ENCODE results near the gene TNFRSF14.

The TNFRSF14 gene

DNA sequence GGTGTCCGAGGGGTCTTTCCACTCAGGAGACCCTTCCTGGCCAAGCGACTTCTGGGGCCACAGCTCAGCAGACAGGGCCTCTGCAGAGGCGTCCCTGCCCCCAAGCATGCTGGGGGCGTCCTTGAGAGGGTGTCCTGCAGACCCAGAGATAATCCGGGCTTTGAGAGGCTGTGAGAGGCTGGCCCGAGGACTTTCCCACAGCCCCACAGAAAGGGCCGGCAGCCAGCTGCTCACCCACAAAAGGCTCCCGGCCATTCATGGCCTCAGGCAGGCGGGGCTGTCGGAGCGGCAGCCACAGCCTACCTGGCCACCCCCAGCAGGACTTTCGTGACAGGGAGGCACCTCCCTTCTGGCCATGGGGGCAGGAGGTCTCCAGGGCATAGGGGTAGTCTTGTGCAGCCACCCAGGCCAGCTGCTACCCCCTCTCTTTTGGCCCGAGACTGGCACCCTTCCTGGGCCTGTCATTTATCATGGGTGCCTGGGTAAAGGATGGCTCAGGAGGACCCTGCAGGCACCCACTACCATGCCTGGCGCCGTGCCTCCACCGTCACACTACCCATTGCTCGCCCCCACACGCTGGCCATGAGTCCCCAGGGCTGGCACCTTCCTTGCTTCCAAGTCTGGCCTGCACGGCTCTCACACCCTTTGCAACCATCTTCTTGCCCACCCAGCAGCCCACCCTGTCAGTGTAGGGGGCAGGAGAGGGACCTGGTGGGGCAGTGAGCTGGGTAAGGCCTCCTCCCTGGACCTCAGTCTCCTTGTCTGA lies 11.1 kb upstream of the TNFRSF14 start:
- Histone ChIP-seq H2AK5ac (ENCODE audit: low read depth, low read length) (peak overlapping the region; percentile 100), H3K79me1 (ENCODE audit: low read depth, low read length) (peaks cover 21% of the 10 kb centered on the region), H3K4me3 (ENCODE audit: low read length in 2 of 2) (peak overlapping the region in 1 of 2 donors; percentile 16), H2BK120ac (ENCODE audit: low read depth, low read length) (peak overlapping the region; percentile 100), H4K8ac (ENCODE audit: low read depth, low read length) (no peak overlapping the region), H2BK12ac (ENCODE audit: low read length) (peak overlapping the region; percentile 100), H3K4ac (ENCODE audit: low read length) (peak overlapping the region; percentile 98), H3K23ac (ENCODE audit: low read depth, low read length, poor library complexity) (peak overlapping the region; percentile 91), H3K14ac (ENCODE audit: low read length) (peak overlapping the region; percentile 92), H2BK15ac (ENCODE audit: low read length) (peak overlapping the region; percentile 94), H3K4me1 (ENCODE audit: control insufficient read depth in 2 of 2, insufficient read depth in 1 of 2, low read depth in 1 of 2, low read length in 2 of 2) (peaks cover 61 to 71% of the 10 kb centered on the region in 2 donors), H4K91ac (ENCODE audit: low read depth, low read length, poor library complexity) (peak overlapping the region; percentile 97), H3K27ac (replicated peaks; ENCODE audit: low read length) (peak overlapping the region; percentile 99), H2AFZ (ENCODE audit: low read length) (peak overlapping the region; percentile 30), H3K9ac (ENCODE audit: low read depth, low read length, poor library complexity) (peak overlapping the region; percentile 88), H3K4me2 (ENCODE audit: insufficient read depth, low read length, poor library complexity, severe bottlenecking) (peak overlapping the region; percentile 86), H3K36me3 (replicated peaks in 1 of 2; ENCODE audit: control insufficient read depth in 2 of 2, insufficient read depth in 2 of 2, low read length in 2 of 2) (no peaks in the 10 kb centered on the region), H3K27me3 (ENCODE audit: control insufficient read depth in 3 of 3, insufficient read depth in 3 of 3, low read depth in 1 of 3, low read length in 3 of 3) (peaks cover 0 to 4% (median 0%) of the 10 kb centered on the region in 3 experiments), H2BK5ac (ENCODE audit: low read length) (peak overlapping the region; percentile 100), H3K18ac (ENCODE audit: low read length) (peak overlapping the region; percentile 100), H3K9me3 (replicated peaks in 1 of 2; ENCODE audit: control insufficient read depth in 2 of 2, insufficient read depth in 1 of 2, low read depth in 1 of 2, low read length in 2 of 2) (no peaks in the 10 kb centered on the region)
- DNase-seq (ENCODE audit: low spot score): peak; percentile 78
- no CpG with 5 or more reads among the region's 19 CpGs for WGBS, 2 donors (ENCODE audit: extremely low coverage in 2 of 2, insufficient read length in 2 of 2, insufficient replicate concordance in 1 of 2)

DNA sequence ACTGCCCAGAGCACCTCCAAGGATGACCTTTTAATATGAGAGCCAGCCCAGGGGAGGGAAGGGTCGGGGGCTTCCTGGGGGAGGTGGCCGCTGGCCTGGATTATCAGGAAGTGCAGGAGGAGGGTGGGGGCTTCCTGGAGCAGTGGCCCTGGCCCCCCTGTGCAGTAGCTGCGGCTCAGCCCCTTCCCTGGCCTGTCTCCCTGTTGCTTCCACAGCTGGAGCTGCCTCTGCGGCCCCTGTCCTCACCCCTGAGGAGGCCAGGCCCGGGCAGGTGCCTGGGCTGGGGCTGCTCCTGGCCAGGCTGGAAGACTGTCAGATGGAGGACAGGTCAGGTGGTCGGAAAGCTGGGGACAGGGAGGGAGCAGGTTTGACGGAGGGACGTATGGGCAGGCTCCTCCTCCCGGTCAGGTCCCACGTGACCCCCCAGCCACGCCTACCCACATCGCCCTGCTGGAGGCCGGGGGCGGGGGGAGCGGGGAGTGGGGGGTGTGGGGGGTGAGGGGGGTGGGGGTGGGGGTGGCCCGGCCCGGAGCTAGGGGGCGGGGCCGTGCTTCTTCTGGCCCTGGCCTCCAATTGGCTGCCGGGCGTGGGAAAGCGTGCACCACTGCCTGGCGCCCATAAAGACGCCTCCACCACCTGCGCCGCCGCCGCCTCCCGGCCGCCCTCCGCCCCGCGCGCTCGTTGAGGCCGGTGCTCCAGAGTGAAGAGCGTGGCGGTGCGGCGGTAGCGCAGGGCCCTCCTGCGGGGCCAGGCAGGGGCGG lies 10.2 kb upstream of the TNFRSF14 start:
- Histone ChIP-seq H3K14ac (ENCODE audit: low read length) (peak overlapping the region; percentile 97), H3K79me1 (ENCODE audit: low read depth, low read length) (peaks cover 21% of the 10 kb centered on the region), H3K4me2 (ENCODE audit: insufficient read depth, low read length, poor library complexity, severe bottlenecking) (peak overlapping the region; percentile 86), H3K4me1 (ENCODE audit: control insufficient read depth in 2 of 2, insufficient read depth in 1 of 2, low read depth in 1 of 2, low read length in 2 of 2) (peaks cover 57 to 67% of the 10 kb centered on the region in 2 donors), H3K9me3 (replicated peaks in 1 of 2; ENCODE audit: control insufficient read depth in 2 of 2, insufficient read depth in 1 of 2, low read depth in 1 of 2, low read length in 2 of 2) (no peaks in the 10 kb centered on the region), H2BK120ac (ENCODE audit: low read depth, low read length) (peak overlapping the region; percentile 100), H3K9ac (ENCODE audit: low read depth, low read length, poor library complexity) (peak overlapping the region; percentile 98), H3K27ac (replicated peaks; ENCODE audit: low read length) (peak overlapping the region; percentile 99), H3K27me3 (ENCODE audit: control insufficient read depth in 3 of 3, insufficient read depth in 3 of 3, low read depth in 1 of 3, low read length in 3 of 3) (peaks cover 0 to 4% (median 0%) of the 10 kb centered on the region in 3 experiments), H2BK15ac (ENCODE audit: low read length) (peak overlapping the region; percentile 100), H3K18ac (ENCODE audit: low read length) (peak overlapping the region; percentile 100), H3K4me3 (ENCODE audit: low read length in 2 of 2) (peak overlapping the region; percentile 39 to 91), H3K4ac (ENCODE audit: low read length) (peak overlapping the region; percentile 98), H2BK5ac (ENCODE audit: low read length) (peak overlapping the region; percentile 100), H2BK12ac (ENCODE audit: low read length) (peak overlapping the region; percentile 98), H4K8ac (ENCODE audit: low read depth, low read length) (peak overlapping the region; percentile 43), H3K36me3 (replicated peaks in 1 of 2; ENCODE audit: control insufficient read depth in 2 of 2, insufficient read depth in 2 of 2, low read length in 2 of 2) (no peaks in the 10 kb centered on the region), H2AFZ (ENCODE audit: low read length) (peak overlapping the region; percentile 77), H4K91ac (ENCODE audit: low read depth, low read length, poor library complexity) (peak overlapping the region; percentile 97), H2AK5ac (ENCODE audit: low read depth, low read length) (peak overlapping the region; percentile 100), H3K23ac (ENCODE audit: low read depth, low read length, poor library complexity) (peak overlapping the region; percentile 97)
- no CpG with 5 or more reads among the region's 43 CpGs for WGBS, 2 donors (ENCODE audit: extremely low coverage in 2 of 2, insufficient read length in 2 of 2, insufficient replicate concordance in 1 of 2)
- DNase-seq (ENCODE audit: low spot score): peak; percentile 91

DNA sequence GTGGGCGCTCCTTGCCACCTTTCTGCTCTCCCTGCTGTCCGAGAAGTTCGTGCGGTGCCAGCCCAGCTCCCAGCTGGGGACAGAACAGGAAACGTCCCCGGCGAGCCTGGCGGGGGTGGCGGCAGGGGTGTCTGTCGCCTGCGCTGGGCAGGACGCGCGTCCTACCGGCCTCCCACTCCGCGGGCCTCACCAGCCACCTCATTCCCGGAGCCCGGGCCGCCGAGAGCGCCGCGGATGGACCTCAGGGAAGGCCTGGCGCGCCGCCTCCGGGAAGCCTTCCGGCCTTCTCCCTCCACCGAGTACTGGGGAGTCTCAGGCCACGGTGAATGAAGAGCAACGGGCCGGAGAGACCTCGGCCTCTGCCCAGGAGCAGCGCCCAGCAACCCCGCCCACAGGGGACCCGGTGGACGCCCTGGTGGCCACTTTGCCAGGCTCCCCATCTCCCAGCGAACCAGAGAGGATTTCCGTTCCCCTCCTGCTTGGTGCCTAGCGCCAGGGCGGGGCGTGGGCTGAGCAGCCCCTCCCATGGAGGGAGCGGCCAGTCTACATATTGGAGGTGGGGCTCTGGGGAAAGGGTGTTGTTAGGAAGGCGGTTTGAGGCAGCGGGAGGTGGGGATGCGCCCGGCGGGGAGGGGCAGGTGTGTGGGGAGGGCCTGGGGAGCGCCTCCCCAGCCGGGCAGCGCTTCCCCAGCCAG lies 9.5 kb upstream of the TNFRSF14 start:
- peak overlapping the region; percentile 97 for H3K14ac ChIP-seq (ENCODE audit: low read length)
- peak overlapping the region; percentile 77 for H2AFZ ChIP-seq (ENCODE audit: low read length)
- peak overlapping the region; percentile 95 for H3K4ac ChIP-seq (ENCODE audit: low read length)
- peak; percentile 70 for DNase-seq (ENCODE audit: low spot score)
- peak overlapping the region; percentile 43 for H4K8ac ChIP-seq (ENCODE audit: low read depth, low read length)
- H2AK5ac ChIP-seq (ENCODE audit: low read depth, low read length): peak overlapping the region; percentile 100
- peak overlapping the region; percentile 94 for H3K4me2 ChIP-seq (ENCODE audit: insufficient read depth, low read length, poor library complexity, severe bottlenecking)
- H4K91ac ChIP-seq (ENCODE audit: low read depth, low read length, poor library complexity): peak overlapping the region; percentile 53
- peak overlapping the region; percentile 99 for H3K18ac ChIP-seq (ENCODE audit: low read length)
- peak overlapping the region; percentile 39 to 91 for H3K4me3 ChIP-seq (ENCODE audit: low read length in 2 of 2)
- H2BK15ac ChIP-seq (ENCODE audit: low read length): peak overlapping the region; percentile 100
- H3K36me3 ChIP-seq (replicated peaks in 1 of 2; ENCODE audit: control insufficient read depth in 2 of 2, insufficient read depth in 2 of 2, low read length in 2 of 2): no peaks in the 10 kb centered on the region
- peak overlapping the region; percentile 90 for H3K27ac ChIP-seq (replicated peaks; ENCODE audit: low read length)
- WGBS, 2 donors (ENCODE audit: extremely low coverage in 2 of 2, insufficient read length in 2 of 2, insufficient replicate concordance in 1 of 2): no CpG with 5 or more reads among the region's 52 CpGs
- peak overlapping the region; percentile 98 for H2BK120ac ChIP-seq (ENCODE audit: low read depth, low read length)
- peaks cover 0 to 4% (median 0%) of the 10 kb centered on the region in 3 experiments for H3K27me3 ChIP-seq (ENCODE audit: control insufficient read depth in 3 of 3, insufficient read depth in 3 of 3, low read depth in 1 of 3, low read length in 3 of 3)
- peak overlapping the region; percentile 100 for H2BK5ac ChIP-seq (ENCODE audit: low read length)
- H3K79me1 ChIP-seq (ENCODE audit: low read depth, low read length): peaks cover 19% of the 10 kb centered on the region
- H3K9ac ChIP-seq (ENCODE audit: low read depth, low read length, poor library complexity): peak overlapping the region; percentile 98
- H3K9me3 ChIP-seq (replicated peaks in 1 of 2; ENCODE audit: control insufficient read depth in 2 of 2, insufficient read depth in 1 of 2, low read depth in 1 of 2, low read length in 2 of 2): no peaks in the 10 kb centered on the region
- H3K23ac ChIP-seq (ENCODE audit: low read depth, low read length, poor library complexity): peak overlapping the region; percentile 97
- H3K4me1 ChIP-seq (ENCODE audit: control insufficient read depth in 2 of 2, insufficient read depth in 1 of 2, low read depth in 1 of 2, low read length in 2 of 2): peaks cover 53 to 65% of the 10 kb centered on the region in 2 donors
- peak overlapping the region; percentile 98 for H2BK12ac ChIP-seq (ENCODE audit: low read length)

All from neuronal stem cell (in vitro differentiated cells).